A673 (cell line): Measurements from ENCODE around the gene LHX4.

Experiments used
- EZH2 ChIP-seq: fragments of 200-600 bp; sonication (generic); IDR thresholded peaks from 2 replicates; pipeline ENCODE4 v1.6.1; 2017; ENCODE audit warnings: borderline replicate concordance, low read depth, mild to moderate bottlenecking, mixed read lengths, antibody characterized with exemption, low read length; ENCODE audit not compliant: poor library complexity, severe bottlenecking
- TF ChIP-seq, protein P1 (sequence below): fragments of 300-800, 200-600 bp; sonication (generic); conservative IDR thresholded peaks from 2 replicates; pipeline ENCODE4 v1.5.1; 2017; ENCODE audit warnings: low read depth, mild to moderate bottlenecking, antibody characterized with exemption, low read length, moderate library complexity, mixed read lengths

DNA sequence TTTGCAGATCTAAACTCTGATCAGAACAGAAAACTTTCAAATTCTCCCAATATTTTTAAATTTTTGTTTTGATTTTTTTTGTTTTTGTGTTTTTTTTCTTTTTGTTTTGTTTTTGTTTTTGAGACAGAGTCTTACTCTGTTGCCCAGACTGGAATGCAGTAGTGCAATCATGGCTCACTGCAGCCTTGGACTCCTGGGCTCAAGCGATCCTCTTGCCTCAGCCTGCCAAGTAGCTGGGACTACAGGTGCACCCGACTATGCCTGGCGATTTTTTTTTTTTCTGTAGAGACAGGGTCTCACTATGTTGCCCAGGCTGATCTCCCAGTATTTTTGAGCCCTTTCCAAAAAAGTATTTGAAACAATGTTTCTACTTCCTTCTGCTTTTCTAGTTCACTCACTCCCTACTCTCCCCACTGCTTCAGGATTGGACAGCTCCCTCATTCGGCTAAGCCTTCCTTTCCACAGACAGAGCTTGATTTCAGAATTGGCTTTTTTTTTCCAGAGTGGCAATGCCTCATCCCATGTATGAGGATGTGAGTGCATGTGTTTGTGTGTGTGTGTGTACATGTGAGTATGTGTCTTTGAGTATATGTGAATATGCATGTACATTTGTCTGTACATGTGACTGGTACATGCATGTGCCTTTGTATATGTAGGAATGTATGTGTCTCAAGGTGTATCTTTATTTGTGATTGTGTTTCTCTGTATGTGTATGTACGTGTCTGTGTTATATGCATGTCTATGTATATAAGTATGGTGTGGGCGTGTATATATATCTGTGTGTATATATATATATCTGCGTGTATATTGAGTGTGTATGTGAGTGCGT lies 11.9 kb downstream of the LHX4 start:
- TF ChIP-seq, protein P1, sequence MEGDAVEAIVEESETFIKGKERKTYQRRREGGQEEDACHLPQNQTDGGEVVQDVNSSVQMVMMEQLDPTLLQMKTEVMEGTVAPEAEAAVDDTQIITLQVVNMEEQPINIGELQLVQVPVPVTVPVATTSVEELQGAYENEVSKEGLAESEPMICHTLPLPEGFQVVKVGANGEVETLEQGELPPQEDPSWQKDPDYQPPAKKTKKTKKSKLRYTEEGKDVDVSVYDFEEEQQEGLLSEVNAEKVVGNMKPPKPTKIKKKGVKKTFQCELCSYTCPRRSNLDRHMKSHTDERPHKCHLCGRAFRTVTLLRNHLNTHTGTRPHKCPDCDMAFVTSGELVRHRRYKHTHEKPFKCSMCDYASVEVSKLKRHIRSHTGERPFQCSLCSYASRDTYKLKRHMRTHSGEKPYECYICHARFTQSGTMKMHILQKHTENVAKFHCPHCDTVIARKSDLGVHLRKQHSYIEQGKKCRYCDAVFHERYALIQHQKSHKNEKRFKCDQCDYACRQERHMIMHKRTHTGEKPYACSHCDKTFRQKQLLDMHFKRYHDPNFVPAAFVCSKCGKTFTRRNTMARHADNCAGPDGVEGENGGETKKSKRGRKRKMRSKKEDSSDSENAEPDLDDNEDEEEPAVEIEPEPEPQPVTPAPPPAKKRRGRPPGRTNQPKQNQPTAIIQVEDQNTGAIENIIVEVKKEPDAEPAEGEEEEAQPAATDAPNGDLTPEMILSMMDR = no peak
- no peak for TF ChIP-seq EZH2
